ENCODE data around the gene HMGXB4. TPM values are rescaled to one million over a fixed set of nuclear protein-coding genes. Genes with fewer than 3 reads are reported as not detected.

HMGXB4 gene
- total and polyA plus RNA-seq, 9 donors: 14.8 to 23.9 (median 20.0) TPM

DNA sequence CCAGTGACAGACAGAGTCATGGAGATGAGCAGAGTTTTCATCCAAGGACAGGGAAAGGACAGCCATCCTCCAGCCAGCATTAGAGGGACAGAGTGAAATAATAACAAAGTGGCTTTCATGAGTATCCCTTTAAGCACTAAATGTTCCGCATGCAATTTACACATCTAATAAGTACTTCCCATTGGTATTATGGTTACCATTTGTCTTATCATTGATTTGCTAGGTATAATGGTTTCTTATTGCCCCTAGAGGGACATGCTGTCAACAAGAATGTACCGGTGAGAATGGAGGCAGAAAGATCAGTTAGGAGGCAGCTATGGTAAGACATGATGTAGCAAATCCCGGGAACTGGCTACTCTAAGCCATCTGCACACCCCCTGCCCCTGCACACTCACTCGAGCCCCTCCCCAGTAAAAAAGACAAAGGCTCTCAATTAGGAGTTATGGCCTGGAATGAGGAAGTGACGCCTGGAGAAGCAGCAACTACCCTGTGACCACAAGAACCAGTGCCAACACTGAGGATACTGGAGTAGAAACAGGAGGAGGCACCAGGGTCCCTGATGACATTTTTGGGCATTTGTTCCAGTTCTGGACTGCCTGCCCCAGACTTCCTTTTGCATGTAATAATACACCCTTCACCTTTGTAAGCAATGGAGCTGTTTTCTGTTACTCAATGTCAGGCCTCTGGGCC lies 30.2 kb upstream of the HMGXB4 start:
- no peak for DNase-seq
- Histone ChIP-seq H3K9me3 (no peaks in the 10 kb centered on the region), H3K4me3 (no peak overlapping the region), H3K4me1 (ENCODE audit: insufficient read depth) (no peaks in the 10 kb centered on the region), H3K36me3 (no peaks in the 10 kb centered on the region), H3K27me3 (no peaks in the 10 kb centered on the region), H3K27ac (no peak overlapping the region)
- 81 to 87% (median 84%) methylated on average over 5 of the region's 5 CpGs for WGBS, 3 donors
- TF ChIP-seq POLR2A (IDR thresholded peaks at IDR 0.05) (no peak), EP300 (IDR thresholded peaks at IDR 0.05) (no peak)
- TF ChIP-seq, protein P1, sequence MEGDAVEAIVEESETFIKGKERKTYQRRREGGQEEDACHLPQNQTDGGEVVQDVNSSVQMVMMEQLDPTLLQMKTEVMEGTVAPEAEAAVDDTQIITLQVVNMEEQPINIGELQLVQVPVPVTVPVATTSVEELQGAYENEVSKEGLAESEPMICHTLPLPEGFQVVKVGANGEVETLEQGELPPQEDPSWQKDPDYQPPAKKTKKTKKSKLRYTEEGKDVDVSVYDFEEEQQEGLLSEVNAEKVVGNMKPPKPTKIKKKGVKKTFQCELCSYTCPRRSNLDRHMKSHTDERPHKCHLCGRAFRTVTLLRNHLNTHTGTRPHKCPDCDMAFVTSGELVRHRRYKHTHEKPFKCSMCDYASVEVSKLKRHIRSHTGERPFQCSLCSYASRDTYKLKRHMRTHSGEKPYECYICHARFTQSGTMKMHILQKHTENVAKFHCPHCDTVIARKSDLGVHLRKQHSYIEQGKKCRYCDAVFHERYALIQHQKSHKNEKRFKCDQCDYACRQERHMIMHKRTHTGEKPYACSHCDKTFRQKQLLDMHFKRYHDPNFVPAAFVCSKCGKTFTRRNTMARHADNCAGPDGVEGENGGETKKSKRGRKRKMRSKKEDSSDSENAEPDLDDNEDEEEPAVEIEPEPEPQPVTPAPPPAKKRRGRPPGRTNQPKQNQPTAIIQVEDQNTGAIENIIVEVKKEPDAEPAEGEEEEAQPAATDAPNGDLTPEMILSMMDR (IDR thresholded peaks at IDR 0.05): no peak
- intact Hi-C loops (cut with DNase I): no loop called here

DNA sequence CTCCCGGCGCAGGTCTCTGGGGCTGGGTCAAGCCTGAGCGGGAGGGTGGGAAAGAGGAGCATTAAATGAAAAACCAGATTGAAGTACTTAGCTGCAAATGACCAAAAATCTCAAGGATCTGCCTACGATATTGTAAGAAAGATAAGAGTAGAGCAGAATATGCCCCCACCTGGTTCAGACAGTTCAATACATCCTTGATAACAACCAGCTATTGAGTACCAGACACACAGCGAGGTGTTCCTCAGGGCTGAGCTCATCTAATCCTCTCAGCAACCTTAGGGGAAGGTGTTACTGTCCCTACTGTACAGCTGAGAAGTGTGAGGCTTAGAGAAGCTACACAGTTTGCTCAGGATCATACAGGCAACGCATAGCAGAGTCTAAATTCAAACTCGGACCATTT lies 27.4 kb upstream of the HMGXB4 start:
- Histone ChIP-seq H3K27ac (no peak overlapping the region), H3K27me3 (no peaks in the 10 kb centered on the region), H3K4me1 (ENCODE audit: insufficient read depth) (no peaks in the 10 kb centered on the region), H3K9me3 (no peaks in the 10 kb centered on the region), H3K4me3 (no peak overlapping the region), H3K36me3 (no peaks in the 10 kb centered on the region)
- no peak for DNase-seq
- intact Hi-C loops (cut with DNase I): no loop called here
- whole genome bisulfite sequencing, 3 donors: 74 to 85% (median 82%) methylated on average over 7 of the region's 7 CpGs
- TF ChIP-seq EP300 (IDR thresholded peaks at IDR 0.05) (no peak), POLR2A (IDR thresholded peaks at IDR 0.05) (no peak)
- TF ChIP-seq, protein P1 (IDR thresholded peaks at IDR 0.05): no peak

- Histone ChIP-seq H3K36me3 (no peaks in the 10 kb centered on the region), H3K9me3 (no peaks in the 10 kb centered on the region), H3K4me1 (ENCODE audit: insufficient read depth) (no peaks in the 10 kb centered on the region), H3K4me3 (no peak overlapping the region), H3K27ac (no peak overlapping the region), H3K27me3 (no peaks in the 10 kb centered on the region)
- intact Hi-C loops (cut with DNase I): no loop called here
- TF ChIP-seq, protein P1 (IDR thresholded peaks at IDR 0.05): no peak
- DNase-seq: no peak
Measured at GRCh38 chr22:35230417-35230816, 26.9 kb upstream of the HMGXB4 start.

DNA sequence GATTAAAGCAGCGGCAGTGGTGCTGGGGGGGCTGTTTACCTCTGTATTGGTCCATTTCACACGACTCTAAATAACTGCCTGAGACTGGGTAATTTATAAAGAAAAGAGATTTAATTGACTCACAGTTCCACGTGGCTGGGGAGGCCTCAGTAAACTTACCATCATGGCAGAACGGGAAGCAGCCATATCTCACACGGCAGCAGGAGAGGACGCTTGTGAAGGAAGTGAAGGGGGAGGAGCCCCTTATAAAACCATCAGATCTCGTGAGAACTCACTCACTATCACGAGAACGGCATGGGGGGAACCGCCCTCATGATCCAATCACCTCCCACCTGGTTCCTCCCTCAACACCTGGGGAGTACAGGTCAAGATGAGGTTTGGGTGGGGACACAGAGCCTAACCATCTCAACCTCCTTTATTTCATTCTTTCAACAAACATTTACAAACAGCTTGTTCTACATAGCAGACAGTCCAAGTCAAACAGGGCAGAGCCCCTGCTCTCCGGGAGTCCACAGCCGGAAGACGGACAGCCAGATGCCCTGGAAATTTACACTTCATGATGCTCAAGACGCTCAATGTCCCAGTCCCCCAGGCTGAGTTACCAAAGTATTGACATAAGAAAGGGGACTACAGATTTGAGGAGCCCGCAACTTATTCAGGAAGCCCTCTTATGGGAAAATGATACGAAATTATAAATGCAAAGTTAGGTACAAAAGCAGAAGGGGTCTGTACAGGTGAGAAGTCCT lies 26.3 kb upstream of the HMGXB4 start:
- no peaks in the 10 kb centered on the region for H3K27me3 ChIP-seq
- H3K36me3 ChIP-seq: no peaks in the 10 kb centered on the region
- no peaks in the 10 kb centered on the region for H3K4me1 ChIP-seq (ENCODE audit: insufficient read depth)
- intact Hi-C loops (cut with DNase I): no loop called here
- no peak overlapping the region for H3K27ac ChIP-seq
- WGBS, 3 donors: 36 to 43% (median 43%) methylated on average over 16 of the region's 16 CpGs
- TF ChIP-seq POLR2A (IDR thresholded peaks at IDR 0.05): no peak
- no peak for TF ChIP-seq EP300 (IDR thresholded peaks at IDR 0.05)
- TF ChIP-seq, protein P1 (IDR thresholded peaks at IDR 0.05): no peak
- no peaks in the 10 kb centered on the region for H3K9me3 ChIP-seq
- no peak for DNase-seq
- H3K4me3 ChIP-seq: no peak overlapping the region
